Dermis blood vessel endothelial cell (primary cell): ENCODE data around the gene COL4A2. TPM values are rescaled to one million over a fixed set of nuclear protein-coding genes. Genes with fewer than 3 reads are reported as not detected.
A peak's percentile ranks its signal among the peaks of the same experiment; 100 is the strongest.
"Not testable (repeated sequence)": the region's sequence is repeated elsewhere in the genome, so short reads cannot be mapped to it uniquely, and the experiment has no call there.

ENCODE experiments used
- DNase-seq: peaks from one replicate; pipeline ENCODE4 v3.0.0; 2010
- total RNA-seq: library from RNA; depleted of rRNA; stranded (reverse); fragments of >200 nt; gene quantifications from 2 replicates; pipeline ENCODE4 v1.2.3, GENCODE V29; 2014

Gene COL4A2
- total RNA-seq, 1 donor from 2014 or later: 1,320 TPM

DNA sequence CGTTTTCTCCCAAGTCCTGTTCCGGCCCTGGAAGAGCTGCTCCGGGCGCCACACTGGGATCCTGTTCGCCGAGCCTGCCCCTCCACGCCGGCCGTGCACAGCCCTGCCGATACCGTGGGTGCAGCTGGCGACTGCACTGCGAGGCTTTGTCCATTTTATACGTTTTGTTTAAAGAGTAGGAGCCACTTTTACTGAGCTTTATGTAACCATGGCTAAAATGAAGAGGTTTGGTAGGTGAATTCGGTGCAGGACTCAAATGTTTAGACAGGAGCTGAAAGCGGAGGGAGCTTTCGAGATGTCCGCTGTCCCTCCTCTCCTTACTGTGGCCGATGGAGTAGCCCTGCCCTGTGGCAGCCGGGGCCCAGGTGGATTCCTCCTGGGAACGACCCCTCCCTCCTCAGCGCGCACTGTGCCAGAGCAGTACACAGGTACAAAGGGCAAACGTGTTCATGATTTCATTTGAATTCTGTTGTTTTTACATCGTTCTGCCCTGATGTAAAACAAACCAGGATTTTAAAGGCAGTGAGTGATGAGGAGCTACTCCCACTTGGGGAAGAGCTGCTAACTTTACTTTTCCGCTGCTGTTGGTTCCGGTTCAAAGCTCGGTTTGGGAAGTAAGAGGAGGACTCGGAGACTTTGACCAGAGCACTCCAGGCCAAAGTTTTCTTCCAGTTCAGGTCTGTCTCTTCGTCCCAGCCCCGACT, 1.7 kb downstream of the COL4A2 start:
- DNase-seq: no peak

DNA sequence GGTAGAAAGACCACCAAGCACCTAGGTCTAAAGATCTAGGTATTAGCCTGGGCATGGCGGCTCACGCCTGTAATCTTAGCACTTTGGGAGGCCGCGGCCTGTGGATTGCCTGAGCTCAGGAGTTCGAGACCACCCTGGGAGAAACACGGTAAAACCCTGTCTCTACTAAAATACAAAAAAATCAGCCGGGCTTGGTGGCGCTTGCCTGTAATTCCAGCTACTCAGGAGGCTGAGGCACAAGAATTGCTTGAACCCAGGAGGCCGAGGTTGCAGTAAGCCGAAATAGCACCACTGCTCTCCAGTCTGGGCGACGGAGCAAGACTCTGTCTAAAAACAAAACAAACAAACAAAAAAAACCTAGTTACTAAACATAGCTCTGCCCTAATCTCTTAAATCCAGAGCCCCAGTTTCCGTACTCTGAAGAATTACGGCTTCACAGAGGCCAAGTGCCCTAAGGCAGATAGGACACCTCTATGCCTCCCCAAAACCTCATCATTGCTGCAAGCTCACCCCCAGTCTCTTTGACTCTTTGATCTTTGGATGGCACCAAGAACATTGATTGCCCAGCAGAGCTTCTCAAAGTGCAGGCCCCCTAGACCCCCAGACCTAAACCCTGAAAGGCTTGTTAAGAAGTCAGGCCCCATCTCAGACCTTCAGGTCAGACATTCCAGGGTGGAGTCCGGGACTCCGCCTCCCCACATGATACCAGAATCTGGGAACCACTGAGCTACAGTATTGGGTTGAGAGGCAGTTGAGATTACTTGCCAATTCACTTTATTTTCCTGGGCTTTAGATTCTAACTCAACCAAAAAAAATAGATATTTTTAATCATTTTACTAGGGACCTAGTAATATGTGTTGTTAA, 2.8 kb downstream of the COL4A2 start:
- no peak for DNase-seq

- no peak for DNase-seq
These were observed 3.7 kb downstream of the COL4A2 start for GRCh38 chr13:110310541-110311442.

DNA sequence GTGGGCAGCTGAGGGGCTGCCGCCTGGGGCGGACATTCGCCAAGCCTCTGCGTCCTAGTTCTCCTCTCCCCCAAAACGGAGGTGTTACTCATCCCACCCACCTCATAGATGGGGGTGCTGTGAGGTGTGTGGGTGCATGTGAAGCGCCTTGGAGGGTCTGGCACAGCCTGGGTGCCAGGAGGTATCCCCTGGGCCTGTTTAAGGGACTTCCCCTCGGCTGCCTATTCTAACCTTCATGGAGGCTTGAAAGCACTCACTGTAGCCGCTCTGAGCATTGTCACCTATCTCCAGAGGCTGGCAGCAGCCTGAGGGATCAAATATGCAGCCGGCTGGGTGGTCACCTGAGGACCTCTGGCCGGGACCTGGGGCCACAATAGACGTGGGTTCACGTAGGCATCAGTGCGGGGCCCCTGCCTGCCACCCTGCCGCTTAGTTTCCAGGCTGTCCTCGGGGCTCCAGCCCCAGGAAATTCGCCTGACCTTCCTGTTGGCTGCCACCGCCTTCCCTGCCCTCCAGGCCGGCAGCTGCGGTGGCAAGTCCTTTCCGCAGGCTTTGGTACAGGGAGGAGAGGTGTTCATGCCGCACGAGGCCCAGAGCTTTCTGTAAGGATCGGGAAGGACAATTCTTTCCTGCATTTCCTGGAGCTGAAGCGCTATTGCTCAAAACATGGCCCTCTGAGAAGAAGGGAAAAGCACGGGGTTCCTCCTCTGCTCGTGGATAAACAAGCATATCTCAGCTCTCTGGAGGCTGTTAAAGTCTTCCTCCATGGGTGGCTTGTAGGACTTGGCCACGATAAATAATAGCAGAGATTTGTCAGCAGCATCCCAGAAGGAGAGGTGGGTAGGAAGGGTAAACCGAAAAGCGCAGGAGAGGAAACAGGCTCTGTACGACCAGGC, 4.6 kb downstream of the COL4A2 start:
- peak; percentile 44 for DNase-seq

DNA sequence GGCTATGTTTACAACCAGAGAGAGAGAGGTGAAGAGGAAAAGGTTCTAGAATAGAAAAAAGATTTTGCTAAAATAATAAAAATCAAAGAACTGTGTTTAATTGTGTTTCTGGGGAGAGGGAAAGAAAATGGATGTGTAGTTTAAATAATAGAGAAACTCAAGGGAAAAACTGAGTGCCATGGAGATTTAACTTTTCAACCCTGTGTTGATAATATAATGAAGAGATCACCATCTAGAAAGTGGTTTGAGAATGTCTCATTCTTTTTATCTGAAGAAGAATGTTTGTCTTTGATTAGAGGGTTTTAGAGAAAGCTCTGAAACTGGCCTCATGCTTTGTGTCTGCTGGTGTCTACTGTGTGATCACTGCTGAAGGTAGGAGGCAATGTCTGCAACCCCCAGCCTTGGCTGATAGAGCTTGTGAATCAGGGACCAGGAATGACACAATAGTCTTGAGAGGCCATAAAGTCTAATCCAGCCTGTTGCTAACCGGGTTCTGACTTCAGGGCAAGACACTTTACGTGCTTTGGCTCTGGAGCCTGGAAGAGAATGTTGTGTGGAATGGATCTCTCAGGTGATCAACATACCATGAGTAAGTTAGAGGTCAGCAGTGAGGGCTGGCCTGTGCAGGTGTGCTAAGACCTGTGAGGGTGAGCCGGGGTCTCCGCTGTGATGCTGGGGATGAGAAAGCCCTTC, 5.4 kb downstream of the COL4A2 start:
- DNase-seq: peak; percentile 63

DNA sequence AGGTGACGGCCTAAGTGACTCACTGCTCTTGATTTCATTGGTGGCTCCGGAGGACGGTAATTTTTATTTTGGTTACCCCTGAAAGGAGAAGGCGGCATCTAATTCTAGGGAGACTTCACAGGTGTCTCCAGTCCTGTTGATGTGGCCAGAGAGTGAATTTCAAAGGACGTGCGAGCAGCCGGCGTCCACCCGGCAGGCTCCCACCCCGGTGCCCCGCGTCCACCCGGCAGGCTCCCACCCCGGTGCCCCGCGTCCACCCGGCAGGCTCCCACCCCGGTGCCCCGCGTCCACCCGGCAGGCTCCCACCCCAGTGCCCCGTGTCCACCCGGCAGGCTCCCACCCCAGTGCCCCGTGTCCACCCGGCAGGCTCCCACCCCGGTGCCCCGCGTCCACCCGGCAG, 6.2 kb downstream of the COL4A2 start:
- DNase-seq: not testable (repeated sequence)

DNA sequence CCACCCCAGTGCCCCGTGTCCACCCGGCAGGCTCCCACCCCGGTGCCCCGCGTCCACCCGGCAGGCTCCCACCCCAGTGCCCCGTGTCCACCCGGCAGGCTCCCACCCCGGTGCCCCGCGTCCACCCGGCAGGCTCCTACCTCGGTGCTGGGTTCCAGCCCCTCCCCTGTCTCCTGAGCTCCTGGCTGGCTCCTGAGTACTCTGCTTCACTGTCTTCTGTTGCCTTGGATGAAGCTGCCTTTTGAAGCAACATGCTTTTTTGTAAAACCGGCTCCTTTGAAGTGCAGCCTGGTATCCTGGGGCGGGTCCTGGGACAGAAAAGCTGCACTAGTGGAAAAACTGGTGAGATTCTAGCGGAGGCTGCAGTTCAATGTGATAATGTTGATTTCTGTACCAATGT, 6.6 kb downstream of the COL4A2 start:
- DNase-seq: not testable (repeated sequence)

DNA sequence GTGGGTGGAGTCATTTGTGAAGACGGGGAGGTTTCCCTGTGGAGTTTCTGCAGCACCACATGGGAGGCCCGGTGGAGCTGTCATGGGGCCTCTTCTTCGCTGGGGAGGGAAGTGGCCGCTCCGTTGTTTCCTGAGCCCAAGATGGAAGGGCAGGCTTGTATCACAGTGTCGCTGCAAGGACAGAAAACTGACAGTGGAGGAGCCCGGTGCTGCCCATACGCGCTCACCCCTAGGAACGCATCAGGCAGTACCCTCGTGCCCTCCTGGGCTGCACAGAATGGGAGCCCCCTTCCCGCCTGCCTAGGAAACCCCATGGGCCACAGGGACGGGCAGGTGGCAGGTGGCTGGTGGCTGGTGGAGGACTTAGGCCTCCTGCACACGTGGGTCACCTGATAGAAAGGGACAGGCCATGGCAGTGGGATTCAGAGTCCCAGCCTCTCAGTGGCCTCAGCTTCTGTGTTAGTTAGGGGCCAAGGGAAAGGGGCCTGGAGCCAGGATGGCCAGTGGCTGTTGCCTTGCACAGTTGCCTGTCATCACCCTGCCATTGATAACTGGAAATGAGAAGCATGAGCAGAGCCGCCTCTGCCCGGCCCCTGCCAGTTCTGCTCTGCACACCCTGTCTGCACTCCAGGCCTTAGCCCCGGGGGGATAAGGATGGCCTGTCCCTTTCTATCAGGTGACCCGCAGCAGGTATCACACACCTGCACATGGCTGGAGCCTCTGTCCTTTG, 7.6 kb downstream of the COL4A2 start:
- DNase-seq: no peak

DNA sequence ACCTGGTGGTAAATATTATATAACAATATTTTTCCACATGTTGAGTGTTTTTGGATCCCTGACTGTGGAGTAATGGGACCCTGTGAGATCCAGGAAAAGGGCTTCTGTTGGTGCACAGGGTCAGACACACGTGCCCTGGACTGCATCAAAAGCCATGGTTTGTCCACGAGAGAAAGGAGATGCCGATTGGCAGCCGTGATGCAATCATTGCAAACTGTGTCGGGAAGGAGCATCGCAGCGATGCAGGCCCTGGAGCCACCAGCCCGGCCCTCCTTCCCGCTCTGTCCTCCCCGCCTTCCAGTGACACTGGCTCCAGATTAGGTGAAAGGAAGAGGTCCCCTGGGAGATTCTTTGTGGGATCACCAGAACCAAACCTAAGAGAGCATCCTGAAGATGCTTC, 9.1 kb downstream of the COL4A2 start:
- no peak for DNase-seq

- no peak for DNase-seq
These were observed 10.0 kb downstream of the COL4A2 start for GRCh38 chr13:110317093-110317492.

- DNase-seq: no peak
These were observed 10.6 kb downstream of the COL4A2 start for GRCh38 chr13:110317496-110318195.

DNA sequence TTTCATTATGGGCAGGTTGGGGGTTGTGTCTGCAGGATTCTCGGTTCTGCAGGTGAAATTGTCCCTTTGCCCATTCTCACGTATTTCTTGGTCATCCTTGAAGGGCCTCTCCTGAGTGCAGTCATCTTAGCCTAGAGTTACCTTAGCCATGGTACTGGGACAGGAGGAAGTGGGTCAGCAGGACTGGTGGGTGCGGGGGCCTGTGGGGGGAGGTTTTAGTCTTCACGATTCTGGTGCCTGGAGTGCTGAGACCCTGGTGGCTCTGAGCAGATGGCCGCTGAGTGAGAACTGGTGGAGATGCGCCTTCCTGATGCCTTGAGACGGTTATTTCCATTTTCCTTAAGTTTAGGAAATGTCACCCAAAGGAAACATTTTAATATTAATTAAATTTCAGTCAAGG, 11.8 kb downstream of the COL4A2 start:
- no peak for DNase-seq

- no peak for DNase-seq
These were observed 12.3 kb downstream of the COL4A2 start for GRCh38 chr13:110319397-110319773.

- DNase-seq: peak; percentile 88
These were observed 12.9 kb downstream of the COL4A2 start for GRCh38 chr13:110319774-110320509.

DNA sequence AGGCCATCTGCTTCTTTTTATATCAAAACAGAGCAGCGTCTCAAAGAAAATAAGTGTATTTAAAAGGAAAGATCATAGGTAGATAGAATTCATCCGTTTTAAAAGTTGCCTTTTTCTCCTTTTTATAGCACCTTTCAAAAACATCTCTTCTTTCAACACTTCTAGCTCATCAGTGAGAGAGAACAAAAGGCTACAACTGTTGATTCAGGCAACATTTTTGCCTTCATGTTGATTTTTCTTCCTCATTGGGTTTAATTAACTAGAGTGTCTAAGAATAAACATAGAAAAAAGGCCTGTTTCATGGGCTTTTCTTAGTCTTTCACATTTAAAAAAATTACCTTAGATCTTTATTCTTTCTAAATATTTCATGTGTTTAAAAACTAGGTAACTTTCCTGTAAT, 13.6 kb downstream of the COL4A2 start:
- DNase-seq: no peak

DNA sequence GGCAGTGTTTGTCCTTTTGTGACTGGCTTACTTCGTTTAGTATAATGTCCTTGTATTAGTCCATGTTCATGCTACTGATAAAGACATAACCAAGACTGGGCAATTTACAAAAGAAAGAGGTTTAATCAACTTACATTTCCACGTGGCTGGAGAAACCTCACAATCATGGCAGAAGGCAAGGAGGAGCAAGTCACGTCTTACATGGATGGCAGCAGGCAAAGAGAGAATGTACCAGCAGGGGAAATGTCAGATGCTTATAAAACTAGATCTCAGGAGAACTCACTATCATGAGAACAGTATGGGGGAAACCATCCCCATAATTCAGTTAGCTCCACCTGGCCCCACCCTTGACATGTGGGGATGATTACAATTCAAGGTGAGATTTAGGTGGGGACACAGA, 14.5 kb downstream of the COL4A2 start:
- not testable (repeated sequence) for DNase-seq

DNA sequence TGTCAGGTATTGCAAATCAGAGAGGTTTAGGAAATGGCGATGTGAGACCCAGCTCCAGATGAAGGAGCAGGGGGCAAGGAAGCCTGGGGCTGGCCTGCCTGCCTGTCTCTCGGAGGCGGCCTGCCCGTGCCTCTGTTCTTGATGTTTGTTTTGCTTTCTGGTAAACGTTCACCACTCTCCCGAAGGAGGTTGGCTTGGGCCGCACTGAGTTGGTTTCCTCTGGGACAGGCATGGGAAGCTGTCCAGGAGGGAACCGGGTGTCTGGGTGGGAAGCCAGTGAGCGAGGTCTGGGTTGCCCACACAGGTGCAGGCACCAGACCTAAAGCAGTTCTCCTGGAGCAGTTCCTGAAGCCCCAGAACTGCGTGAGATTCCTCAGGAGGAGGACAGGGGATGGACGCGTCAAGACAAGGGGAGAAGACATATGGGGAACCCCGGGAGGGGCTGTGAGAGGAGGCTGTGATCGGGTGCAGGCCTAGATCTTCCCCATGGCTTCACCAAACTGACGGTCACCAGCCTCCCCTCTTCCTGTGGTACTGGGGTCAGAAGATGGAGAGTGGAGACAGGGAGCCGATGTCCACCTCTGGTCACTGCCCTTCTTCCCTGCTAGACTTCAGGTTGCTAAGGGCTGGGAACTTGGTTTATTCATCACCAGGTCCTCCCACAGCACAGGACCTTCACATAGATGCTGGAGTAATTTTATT, 15.2 kb downstream of the COL4A2 start:
- peak; percentile 43 for DNase-seq

DNA sequence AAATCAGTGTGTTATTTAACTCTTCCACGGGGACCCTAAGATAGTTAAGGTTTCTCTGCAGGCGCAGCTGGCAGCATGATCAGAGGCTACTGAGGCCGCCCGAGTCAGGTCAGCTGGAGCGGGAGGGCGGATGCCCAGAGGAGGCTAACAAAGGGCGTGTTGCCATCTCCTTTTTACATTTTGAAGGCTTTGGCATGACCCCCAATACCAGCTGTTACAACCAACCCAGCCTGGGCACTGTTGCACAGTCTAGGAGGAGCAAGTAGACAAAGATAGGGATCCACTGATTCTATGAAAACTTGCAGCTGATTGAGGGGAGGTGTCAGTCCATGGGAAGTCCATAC, 15.7 kb downstream of the COL4A2 start:
- DNase-seq: no peak
